HL-60 (cell line): ENCODE results near the gene PSRC1.

Experiments used
- CTCF ChIP-seq: IDR thresholded peaks from one replicate; pipeline ENCODE4 v1.5.1; 2011; ENCODE audit warnings: low read length, control low read depth, inconsistent platforms; ENCODE audit not compliant: insufficient read depth
- GABPA ChIP-seq: IDR thresholded peaks from 2 replicates; pipeline ENCODE4 v1.6.1; 2012; ENCODE audit warnings: low read depth
- POLR2AphosphoS5 ChIP-seq: IDR thresholded peaks from 2 replicates; pipeline ENCODE4 v1.6.1; 2012; ENCODE audit warnings: low read depth
- SPI1 ChIP-seq: IDR thresholded peaks from 2 replicates; pipeline ENCODE4 v1.6.1; 2012; ENCODE audit warnings: low read depth, mild to moderate bottlenecking, borderline replicate concordance

- TF ChIP-seq CTCF: no peak
- no peak for TF ChIP-seq GABPA
- TF ChIP-seq SPI1: no peak
- TF ChIP-seq POLR2AphosphoS5: no peak
These were observed 48.2 kb upstream of the PSRC1 start for GRCh38 chr1:109331113-109331512.
